ENCODE measurements around the gene LRRC3C.
"Not testable (repeated sequence)": the region's sequence is repeated elsewhere in the genome, so short reads cannot be mapped to it uniquely, and the experiment has no call there.

Gene LRRC3C

DNA sequence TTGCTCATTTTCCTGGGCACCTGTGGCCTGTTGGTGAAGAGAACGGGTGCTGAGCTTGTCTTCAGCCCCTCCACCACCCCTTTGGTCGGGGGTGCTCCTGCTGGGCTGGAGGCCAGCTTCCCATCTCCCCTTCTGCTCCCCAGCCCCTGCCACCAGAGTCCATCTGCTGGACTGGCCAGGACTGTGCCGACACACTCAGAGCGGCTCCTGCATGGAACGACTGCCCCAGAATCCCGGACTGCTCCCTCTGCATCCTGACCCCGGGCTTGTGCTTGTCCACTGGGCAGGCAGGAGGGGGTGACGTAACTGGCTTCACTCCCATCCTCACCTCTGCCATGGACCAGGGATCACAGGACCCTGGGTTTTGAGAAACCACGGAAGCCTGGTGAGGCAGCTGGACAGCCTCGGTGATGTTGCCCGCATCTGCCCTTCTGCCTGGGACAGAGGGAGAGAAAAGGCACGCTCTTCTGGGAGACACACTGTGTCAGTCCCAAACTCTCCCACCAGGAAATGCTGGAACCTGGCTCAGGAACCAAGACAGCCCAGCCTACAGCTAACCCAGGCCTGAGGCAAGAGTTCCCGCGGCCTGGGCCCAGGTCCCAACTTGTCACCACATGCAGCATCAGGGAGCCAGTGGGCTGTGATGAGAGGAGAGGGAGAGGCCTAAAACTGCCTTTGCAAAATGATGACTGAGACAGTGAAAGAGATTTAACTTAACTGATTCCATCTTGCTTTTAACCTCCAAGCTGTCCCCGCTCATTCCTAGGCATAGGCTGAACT is 19.2 kb downstream of the LRRC3C start:
- TF ChIP-seq CTCF (IDR thresholded peaks at IDR 0.05; ENCODE audit: poor library complexity, severe bottlenecking), result no peak
- no peaks in the 10 kb centered on the region for H3K27me3 ChIP-seq (ENCODE audit: insufficient read depth, poor library complexity, severe bottlenecking)
- DNase-seq (ENCODE audit: low spot score), result no peak

DNA sequence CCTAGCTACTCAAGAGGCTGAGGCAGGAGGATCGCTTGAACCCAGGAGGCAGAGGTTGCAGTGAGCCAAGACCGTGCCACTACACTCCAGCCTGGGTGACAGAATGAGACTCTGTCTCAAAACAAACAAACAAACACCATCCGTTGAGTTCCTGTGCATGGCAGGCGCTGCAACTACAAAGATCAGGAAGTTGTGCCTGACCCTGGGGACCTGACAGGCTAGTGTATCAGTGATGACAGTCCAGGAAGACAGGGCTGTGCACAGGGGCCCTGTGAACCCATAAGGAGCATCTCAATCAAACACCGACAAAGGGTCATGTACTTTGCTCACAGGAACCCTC is 20.9 kb downstream of the LRRC3C start:
- H3K4me3 ChIP-seq (ENCODE audit: severe bottlenecking); DNase-seq (ENCODE audit: low spot score); H3K36me3 ChIP-seq (ENCODE audit: low read depth); H3K4me1 ChIP-seq (ENCODE audit: insufficient read depth, poor library complexity, severe bottlenecking); H3K27me3 ChIP-seq (ENCODE audit: insufficient read depth, poor library complexity, severe bottlenecking); H3K9me3 ChIP-seq (ENCODE audit: severe bottlenecking); ATAC-seq (ENCODE audit: low read depth); H3K27ac ChIP-seq (ENCODE audit: poor library complexity, severe bottlenecking): not testable (repeated sequence)

More for the DNA sequence above, 19.2 kb downstream of the LRRC3C start:
- Histone ChIP-seq H3K4me1 (ENCODE audit: insufficient read depth, poor library complexity, severe bottlenecking) (peaks cover 5% of the 10 kb centered on the region), H3K9me3 (ENCODE audit: severe bottlenecking) (no peaks in the 10 kb centered on the region), H3K4me3 (ENCODE audit: severe bottlenecking) (no peak overlapping the region), H3K36me3 (ENCODE audit: low read depth) (no peaks in the 10 kb centered on the region), H3K27ac (ENCODE audit: poor library complexity, severe bottlenecking) (no peak overlapping the region)
- ATAC-seq (ENCODE audit: low read depth), result peak; percentile 44; the same call in 1 of the 3 replicates

- TF ChIP-seq CTCF (IDR thresholded peaks at IDR 0.05; ENCODE audit: poor library complexity, severe bottlenecking), result no peak
- H3K27ac ChIP-seq (ENCODE audit: poor library complexity, severe bottlenecking), result no peak overlapping the region
- DNase-seq (ENCODE audit: low spot score), result no peak
- H3K4me3 ChIP-seq (ENCODE audit: severe bottlenecking), result no peak overlapping the region
- H3K4me1 ChIP-seq (ENCODE audit: insufficient read depth, poor library complexity, severe bottlenecking), result peaks cover 5% of the 10 kb centered on the region
- H3K9me3 ChIP-seq (ENCODE audit: severe bottlenecking), result no peaks in the 10 kb centered on the region
- no peaks in the 10 kb centered on the region for H3K27me3 ChIP-seq (ENCODE audit: insufficient read depth, poor library complexity, severe bottlenecking)
- ATAC-seq (ENCODE audit: low read depth), result no peak
- no peaks in the 10 kb centered on the region for H3K36me3 ChIP-seq (ENCODE audit: low read depth)
Measured at GRCh38 chr17:39949028-39949427, 21.5 kb downstream of the LRRC3C start.

DNA sequence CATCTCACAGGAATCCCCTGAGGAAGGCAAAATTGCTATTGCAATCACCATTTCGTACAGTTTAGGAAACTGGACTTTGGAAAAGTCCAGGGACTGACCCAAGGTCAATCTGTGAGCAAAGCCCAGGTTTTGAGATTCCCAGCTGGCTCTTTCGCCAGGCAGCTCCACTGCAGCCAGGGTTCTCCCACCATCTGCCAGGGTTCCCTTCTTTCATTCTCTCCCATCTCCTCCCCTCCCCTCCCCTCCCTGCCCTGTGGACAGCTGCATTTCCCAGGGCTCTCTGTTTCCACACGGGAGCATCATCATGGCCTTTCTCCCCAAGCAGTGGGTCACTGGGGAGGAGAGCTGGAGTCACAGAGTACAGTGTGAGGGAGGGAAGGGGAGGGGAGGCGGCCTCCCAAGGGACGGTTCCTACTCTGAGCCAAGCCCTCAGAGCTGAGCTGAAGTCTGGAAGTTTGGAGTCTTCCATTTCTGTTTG is 23.4 kb downstream of the LRRC3C start:
- Histone ChIP-seq H3K27me3 (ENCODE audit: insufficient read depth, poor library complexity, severe bottlenecking) (no peaks in the 10 kb centered on the region), H3K4me3 (ENCODE audit: severe bottlenecking) (no peak overlapping the region), H3K9me3 (ENCODE audit: severe bottlenecking) (no peaks in the 10 kb centered on the region), H3K36me3 (ENCODE audit: low read depth) (no peaks in the 10 kb centered on the region), H3K27ac (ENCODE audit: poor library complexity, severe bottlenecking) (no peak overlapping the region), H3K4me1 (ENCODE audit: insufficient read depth, poor library complexity, severe bottlenecking) (peaks cover 5% of the 10 kb centered on the region)
- no peak for TF ChIP-seq CTCF (IDR thresholded peaks at IDR 0.05; ENCODE audit: poor library complexity, severe bottlenecking)
- DNase-seq (ENCODE audit: low spot score) (no peak), ATAC-seq (ENCODE audit: low read depth) (no peak)

DNA sequence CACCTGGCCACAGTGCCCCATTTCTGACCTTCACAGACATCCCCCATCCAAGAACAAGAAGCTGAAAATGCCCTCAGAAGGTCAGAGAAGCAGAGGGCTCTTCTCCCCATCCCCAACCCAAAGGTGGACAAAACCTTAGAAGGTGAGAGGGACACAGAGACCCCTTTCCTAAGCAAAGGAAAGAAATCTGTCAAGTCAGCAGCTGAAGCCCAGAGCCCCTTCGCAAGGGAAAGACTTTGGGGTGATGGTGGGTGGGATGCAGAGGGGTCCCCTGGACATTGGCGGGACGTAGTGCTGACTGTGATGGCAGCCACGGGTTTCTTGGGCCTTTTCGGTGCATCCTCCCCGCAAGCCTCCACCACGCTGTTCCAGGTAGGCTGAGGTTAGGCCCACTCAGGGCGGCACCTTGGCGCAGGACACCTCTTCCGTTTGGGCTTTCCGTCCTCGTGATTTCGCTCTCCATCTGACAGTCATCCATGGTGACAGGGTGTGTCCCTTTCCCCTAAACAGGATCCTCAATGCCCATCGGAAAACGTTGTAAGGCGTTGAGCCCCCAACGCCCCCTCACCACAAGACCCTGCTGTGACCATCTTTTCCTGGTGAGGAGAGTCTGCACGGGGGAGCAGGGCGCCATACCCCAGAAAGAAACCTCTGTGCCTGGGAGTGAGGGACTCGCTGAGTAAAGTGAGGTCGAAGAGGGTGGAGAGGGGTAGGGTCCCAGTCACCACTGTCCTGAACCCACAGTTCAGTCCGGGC is 24.6 kb downstream of the LRRC3C start:
- no peaks in the 10 kb centered on the region for H3K36me3 ChIP-seq (ENCODE audit: low read depth)
- no peak for TF ChIP-seq CTCF (IDR thresholded peaks at IDR 0.05; ENCODE audit: poor library complexity, severe bottlenecking)
- no peak for DNase-seq (ENCODE audit: low spot score)
- H3K4me3 ChIP-seq (ENCODE audit: severe bottlenecking), result peak overlapping the region; percentile 11
- H3K27ac ChIP-seq (ENCODE audit: poor library complexity, severe bottlenecking), result no peak overlapping the region
- no peak for ATAC-seq (ENCODE audit: low read depth)
- H3K9me3 ChIP-seq (ENCODE audit: severe bottlenecking), result no peaks in the 10 kb centered on the region
- H3K27me3 ChIP-seq (ENCODE audit: insufficient read depth, poor library complexity, severe bottlenecking), result no peaks in the 10 kb centered on the region
- H3K4me1 ChIP-seq (ENCODE audit: insufficient read depth, poor library complexity, severe bottlenecking), result peaks cover 1% of the 10 kb centered on the region
